NOMO-1 treated with dmso at 0.1 percent for 144 hours (cell line): ENCODE results near the gene EPB41L3.
A peak's percentile ranks its signal among the peaks of the same experiment; 100 is the strongest.

Source experiments
- DNase-seq: peaks from one replicate; lab custom pipeline; 2025; ENCODE audit not compliant: unreplicated experiment; lab: John Stamatoyannopoulos, UW

EPB41L3 gene

DNA sequence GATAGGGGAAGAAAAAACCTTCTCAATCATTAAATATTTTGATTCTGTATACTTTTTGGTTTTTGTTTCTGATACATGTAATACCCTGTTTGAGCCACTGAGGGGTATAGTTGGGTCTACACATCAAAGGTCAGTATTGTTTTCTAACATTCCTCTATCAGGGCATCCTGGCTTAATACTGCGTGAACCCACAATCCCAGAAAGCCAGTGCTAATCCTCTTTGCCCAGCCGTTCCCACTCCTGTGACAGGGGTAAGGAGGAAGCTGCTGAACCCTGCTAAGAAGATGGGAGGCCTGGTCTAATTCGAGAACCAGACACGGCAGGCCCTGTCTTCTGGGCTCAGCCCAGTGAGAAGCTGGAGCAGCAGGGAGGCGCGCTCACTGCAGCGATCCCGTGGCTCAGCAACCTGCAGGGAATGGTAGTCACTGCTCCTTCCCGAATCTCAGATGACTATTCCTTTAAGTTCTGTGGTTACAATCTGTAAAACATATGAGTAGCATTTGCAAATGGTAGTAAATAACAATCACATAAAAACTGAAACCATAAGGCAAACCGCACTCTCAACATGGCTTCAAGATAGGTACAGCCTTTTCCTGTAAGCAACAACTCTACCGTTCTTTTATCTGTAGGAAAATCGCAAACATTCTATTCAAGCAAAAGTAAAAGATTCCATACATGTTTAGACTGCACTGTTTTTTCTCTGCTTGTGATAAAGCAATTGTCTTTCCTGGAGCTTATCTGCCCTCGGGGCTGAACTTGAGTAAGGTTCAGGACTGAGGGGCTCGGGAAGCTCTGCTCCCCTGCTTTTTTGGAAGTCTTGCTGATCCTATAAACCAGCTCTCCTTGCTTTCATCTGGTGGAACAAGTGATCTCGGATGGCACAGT is 87.0 kb downstream of the EPB41L3 start:
- no peak for DNase-seq

GRCh38 chr18:5455674-5456073 is 88.1 kb downstream of the EPB41L3 start:
- DNase-seq, result peak; percentile 10

DNA sequence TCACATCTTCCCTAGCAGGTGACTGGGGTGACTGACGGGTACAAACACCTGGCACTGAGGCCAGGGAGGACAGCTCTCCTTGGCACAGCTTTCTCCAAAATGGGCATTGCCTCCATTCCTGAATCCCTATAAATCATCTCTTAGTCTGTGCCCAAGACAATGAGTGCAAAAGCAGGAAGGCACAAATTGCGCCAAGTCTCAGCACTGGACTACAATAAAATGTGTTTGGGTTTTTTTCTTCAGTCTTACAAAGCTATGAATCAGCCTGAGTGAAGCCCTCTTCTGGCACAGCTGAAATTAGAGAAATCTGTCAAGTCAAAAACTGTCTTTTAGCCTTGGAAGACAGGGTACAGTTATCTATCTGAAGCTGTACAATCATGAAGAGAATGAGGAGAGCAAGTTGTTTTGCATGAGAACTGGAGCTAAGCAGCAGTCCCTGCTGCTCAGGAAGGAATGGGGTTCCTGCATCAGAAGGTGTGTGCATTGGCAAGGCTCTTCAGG is 90.8 kb downstream of the EPB41L3 start:
- DNase-seq, result no peak

- DNase-seq, result no peak
Observed at GRCh38 chr18:5451871-5452270, 91.9 kb downstream of the EPB41L3 start.

- DNase-seq, result no peak
Observed at GRCh38 chr18:5451150-5451549, 92.6 kb downstream of the EPB41L3 start.

DNA sequence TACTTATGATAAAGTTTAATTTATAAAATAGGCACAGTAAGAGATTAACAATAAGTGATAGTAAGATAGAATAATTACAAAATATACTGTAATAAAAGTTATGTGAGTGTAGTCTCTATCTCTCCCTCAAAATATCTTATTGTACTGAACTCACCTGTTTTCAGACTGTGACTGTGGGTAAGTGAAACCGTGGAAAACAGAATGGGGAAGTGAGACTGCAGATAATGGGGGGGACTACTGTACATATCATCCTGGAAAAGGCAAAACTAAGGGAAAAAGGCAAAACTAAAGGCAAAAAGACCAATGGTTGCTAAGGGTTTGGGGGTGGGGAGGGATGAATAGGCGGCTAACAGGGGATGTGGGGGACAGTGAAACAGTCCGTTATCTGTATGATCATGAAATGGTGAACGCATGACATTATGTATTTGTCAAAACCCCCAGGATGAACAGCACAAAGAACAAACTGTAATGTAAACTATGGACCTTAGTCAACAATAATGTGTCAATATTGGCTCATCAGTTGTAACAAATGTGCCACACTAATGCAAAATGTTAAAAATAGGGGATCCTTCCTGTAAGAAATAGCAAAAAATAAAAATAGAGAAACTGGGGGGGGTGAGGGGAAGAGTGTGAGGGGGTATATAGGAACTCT is 93.8 kb downstream of the EPB41L3 start:
- no peak for DNase-seq

DNA sequence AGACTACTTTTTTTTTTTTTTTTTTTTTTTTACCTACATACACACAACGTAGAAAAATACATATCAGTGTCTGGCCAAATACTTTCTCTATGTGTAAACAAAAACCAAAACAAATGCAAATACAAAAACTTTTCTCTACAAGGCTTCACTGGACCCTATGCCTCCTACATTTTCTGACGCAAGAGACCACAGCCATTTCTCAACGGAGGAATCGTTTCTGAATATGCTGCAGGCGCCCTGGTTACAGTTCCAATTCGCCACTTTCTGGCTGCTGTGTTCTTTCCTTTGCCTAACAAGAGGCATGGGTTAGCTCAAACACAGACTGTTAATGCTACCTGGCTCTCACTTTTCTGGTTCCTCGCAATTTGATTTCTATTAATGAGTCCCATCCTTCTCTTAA is 96.4 kb downstream of the EPB41L3 start:
- DNase-seq, result peak; percentile 27

DNA sequence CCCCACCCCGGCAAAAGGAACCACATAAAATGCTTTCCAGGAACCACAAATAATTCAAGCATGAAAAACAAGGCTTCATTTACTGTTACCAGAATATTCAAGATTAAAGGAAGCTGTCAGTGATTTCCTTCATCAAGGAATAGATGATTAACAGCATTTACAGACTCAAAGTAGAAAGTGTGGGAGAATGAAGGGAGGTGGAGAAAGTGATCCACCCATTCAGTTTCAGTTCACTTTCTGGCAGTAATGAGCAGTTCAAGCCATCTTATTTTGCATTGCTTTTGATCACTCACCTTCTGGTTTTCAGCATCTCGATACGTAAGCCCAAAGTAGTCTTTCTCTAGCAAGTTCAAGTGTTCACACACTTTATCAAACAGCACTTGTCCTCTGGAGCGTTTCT is 99.0 kb downstream of the EPB41L3 start:
- peak; percentile 10 for DNase-seq

DNA sequence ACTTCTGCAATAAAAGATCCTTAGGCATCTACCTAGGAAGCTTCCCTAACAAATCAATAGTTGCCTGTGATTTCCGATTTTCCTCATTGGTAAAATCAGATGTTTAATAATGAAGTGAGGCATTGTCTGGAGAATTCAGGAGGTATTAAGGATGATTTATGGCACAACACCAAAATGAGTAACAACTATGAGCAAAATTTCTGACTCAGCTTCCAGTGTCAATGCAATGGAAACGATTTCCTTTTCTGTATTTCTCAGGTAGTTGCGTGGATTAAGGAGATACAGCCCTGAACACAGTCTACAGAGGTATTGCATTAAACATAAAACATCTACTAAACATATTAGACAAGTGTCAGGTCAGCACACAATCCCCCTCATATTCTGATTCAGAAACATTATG is 99.5 kb downstream of the EPB41L3 start:
- no peak for DNase-seq

GRCh38 chr18:5439986-5440696 is 103.7 kb downstream of the EPB41L3 start:
- DNase-seq, result peak; percentile 72

DNA sequence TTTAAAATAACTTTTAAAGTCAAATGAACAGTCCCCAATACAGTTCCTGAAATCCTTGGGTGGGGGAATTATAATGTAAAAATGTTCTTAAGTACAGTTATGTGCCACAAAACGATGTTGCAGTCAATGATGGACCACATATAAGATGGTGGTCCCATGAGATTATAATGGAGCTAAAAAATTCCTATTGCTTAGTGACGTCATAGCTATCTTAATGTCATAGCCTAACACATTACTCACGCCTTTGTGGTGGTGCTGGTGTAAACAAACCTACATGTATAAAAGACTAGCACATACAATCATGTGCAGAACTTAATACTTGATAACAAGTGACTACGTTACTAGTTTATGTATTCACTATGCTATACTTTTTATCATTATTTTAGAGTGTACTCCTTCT is 109.4 kb downstream of the EPB41L3 start:
- DNase-seq, result no peak

- no peak for DNase-seq
Observed at GRCh38 chr18:5431836-5432575, 111.8 kb downstream of the EPB41L3 start.

DNA sequence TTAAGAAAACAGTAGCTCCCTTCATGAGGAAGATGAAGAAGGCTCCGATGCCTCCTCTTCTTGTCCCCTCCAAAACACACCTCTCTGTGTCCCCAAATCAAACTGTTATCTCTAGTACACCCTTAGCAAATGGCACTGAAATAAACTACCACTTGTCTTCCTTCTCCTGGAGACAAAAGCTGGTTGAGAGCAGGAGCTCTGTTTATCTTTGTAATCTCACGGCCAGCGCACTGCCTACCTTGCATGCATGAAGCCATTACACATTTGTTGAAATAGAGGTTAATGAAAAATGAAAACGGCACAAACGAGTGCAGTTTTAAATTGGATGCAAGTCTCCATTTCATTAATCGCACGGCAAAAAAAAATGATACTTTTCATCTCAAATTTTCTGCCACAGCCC is 113.7 kb downstream of the EPB41L3 start:
- DNase-seq, result no peak

GRCh38 chr18:5429681-5430080 is 114.1 kb downstream of the EPB41L3 start:
- DNase-seq, result no peak

GRCh38 chr18:5425721-5426120 is 118.1 kb downstream of the EPB41L3 start:
- DNase-seq, result no peak

DNA sequence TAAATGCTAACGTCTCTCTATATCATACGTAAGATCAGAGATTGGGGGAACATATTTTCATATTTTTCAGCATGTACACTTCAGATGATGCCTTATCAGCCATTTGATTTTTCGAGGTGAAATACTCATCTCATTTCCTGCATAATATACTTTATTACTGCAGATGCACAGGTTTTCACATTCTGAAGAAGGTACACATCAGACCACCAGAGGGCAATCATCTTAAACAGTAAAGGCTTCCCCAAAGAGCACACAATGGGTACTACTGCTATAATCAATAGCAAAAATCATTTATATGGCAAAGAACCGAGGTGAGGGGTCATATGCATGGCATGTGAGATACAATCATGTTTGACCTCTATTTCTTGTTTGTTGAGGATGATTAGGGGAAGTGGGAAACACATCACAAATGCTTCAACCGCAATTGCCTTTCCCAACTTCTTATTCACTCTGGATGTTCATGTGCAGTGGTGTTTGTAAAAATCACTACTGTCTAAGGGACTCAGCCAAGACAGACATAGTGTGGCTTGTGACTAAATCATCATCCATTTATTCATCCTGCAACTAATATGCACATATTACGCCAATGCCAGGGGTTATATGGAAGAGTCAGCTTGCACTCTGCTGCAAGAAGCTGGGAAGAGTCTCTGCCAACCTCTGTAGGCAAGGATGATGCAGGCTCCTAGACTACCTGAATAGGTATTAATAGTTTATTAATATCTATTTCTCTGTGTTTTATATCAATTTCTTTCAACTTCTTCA is 118.7 kb downstream of the EPB41L3 start:
- DNase-seq, result no peak

DNA sequence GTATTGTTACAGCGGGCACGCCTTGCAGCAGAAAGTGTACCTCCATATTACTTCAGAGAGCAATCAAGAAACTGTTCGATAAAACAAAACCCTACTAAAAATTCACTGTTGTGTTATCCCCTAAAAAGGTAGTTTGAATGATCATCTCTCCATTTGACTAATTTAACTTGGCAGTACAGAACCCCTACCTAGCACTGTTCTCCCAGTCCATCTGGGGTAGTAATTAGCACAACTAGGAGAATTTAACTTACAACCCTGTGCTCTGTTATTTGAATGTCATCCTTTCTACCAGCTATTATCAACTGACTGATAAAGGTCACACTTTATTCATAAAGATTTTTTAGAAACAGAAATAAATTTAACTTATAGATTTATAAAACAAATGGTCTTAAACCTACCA is 121.2 kb downstream of the EPB41L3 start:
- no peak for DNase-seq

GRCh38 chr18:5421981-5422380 is 121.8 kb downstream of the EPB41L3 start:
- DNase-seq, result no peak

DNA sequence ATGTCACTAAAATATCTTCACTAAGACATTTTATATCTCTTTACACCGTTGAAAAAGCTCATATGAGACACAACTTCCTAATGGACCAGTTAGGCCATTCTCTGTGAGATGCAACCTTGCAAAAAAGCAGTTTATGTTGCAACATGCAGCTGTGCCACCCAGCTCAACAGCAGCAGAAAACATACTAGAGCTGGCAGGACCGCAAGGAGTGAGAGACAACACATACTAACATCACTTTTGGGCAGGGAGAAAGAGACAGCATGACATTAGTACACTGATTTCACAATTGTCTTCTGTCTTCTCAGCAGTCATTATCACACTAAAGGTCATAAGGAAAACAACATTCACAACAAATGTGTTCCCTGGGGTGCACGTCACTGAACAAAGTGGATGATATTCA is 122.9 kb downstream of the EPB41L3 start:
- no peak for DNase-seq

- DNase-seq, result no peak
Observed at GRCh38 chr18:5419601-5420000, 124.2 kb downstream of the EPB41L3 start.
